Activated CD4-positive, alpha-beta memory T cell treated with anti-CD3 and anti-CD28 coated beads for 36 hours (primary cell): ENCODE data around the gene FABP6. TPM values are rescaled to one million over a fixed set of nuclear protein-coding genes. Genes with fewer than 3 reads are reported as not detected.
A peak's percentile ranks its signal among the peaks of the same experiment; 100 is the strongest.

Experiments used
- CTCF ChIA-PET: fragments of 350-600 bp; sonication (Branson Sonifier 250); formaldehyde crosslinking; loops from one replicate; lab custom pipeline; 2021; ENCODE audit warnings: antibody characterized with exemption, inconsistent platforms; lab: Charles Lee
- POLR2A ChIA-PET: fragments of 350-600 bp; sonication (Branson Sonifier 250); formaldehyde crosslinking; loops from one replicate; lab custom pipeline; 2021; ENCODE audit warnings: antibody characterized with exemption; lab: Charles Lee
- DNase-seq: peaks from one replicate; pipeline ENCODE4 v3.0.0-alpha.2; 2020
- H3K27ac Mint-ChIP-seq: one replicate; pipeline ENCODE4 v1.8.0; 2021; ENCODE audit warnings: mixed read lengths
- H3K27me3 Mint-ChIP-seq: one replicate; pipeline ENCODE4 v1.8.0; 2021; ENCODE audit warnings: mixed read lengths
- H3K36me3 Mint-ChIP-seq: one replicate; pipeline ENCODE4 v1.8.0; 2021; ENCODE audit warnings: mixed read lengths
- H3K4me1 Mint-ChIP-seq: one replicate; pipeline ENCODE4 v1.8.0; 2021; ENCODE audit warnings: low read depth, mixed read lengths
- H3K4me3 Mint-ChIP-seq: one replicate; pipeline ENCODE4 v1.8.0; 2021; ENCODE audit warnings: mild to moderate bottlenecking, mixed read lengths
- H3K9me3 Mint-ChIP-seq: one replicate; pipeline ENCODE4 v1.8.0; 2021; ENCODE audit warnings: mixed read lengths
- intact Hi-C: fragments of 100-400 bp; cut with micrococcal nuclease; formaldehyde crosslinking; loops from one replicate; pipeline ENCODE4 v1.15.1; 2023
- total RNA-seq, 2 experiments: library from RNA; stranded (reverse); gene quantifications; one replicate each; pipeline ENCODE4 v1.2.3, GENCODE V29; 2021

The FABP6 gene
- total RNA-seq, 2 experiments from 2014 or later, result not detected

GRCh38 chr5:160197341-160198144 is 31.8 kb upstream of the FABP6 start:
- Mint-ChIP-seq H3K4me3 (no peak overlapping the region), H3K9me3 (no peaks in the 10 kb centered on the region), H3K27ac (no peak overlapping the region), H3K4me1 (peaks cover 3% of the 10 kb centered on the region), H3K27me3 (peaks cover 8% of the 10 kb centered on the region), H3K36me3 (no peaks in the 10 kb centered on the region)
- no peak for DNase-seq
- intact Hi-C loops, result no loop called here
- ChIA-PET POLR2A (no interaction called here), CTCF (interaction anchor here (1.0 to 9.0 kb wide), 2 partner anchors 10 to 148 kb away, joined by 4 to 104 read pairs; no protein-coding TSS in a partner anchor)

GRCh38 chr5:160198146-160198545 is 31.2 kb upstream of the FABP6 start:
- POLR2A ChIA-PET, result no interaction called here
- intact Hi-C loops, result no loop called here
- no peak overlapping the region for H3K27ac Mint-ChIP-seq
- no peaks in the 10 kb centered on the region for H3K9me3 Mint-ChIP-seq
- H3K27me3 Mint-ChIP-seq, result peaks cover 8% of the 10 kb centered on the region
- no peak for DNase-seq
- H3K36me3 Mint-ChIP-seq, result no peaks in the 10 kb centered on the region
- H3K4me3 Mint-ChIP-seq, result no peak overlapping the region
- CTCF ChIA-PET, result interaction anchor here (0.9 to 9.0 kb wide), 6 partner anchors 10 to 193 kb away, joined by 4 to 104 read pairs (median 8); no protein-coding TSS in a partner anchor
- H3K4me1 Mint-ChIP-seq, result peaks cover 3% of the 10 kb centered on the region

GRCh38 chr5:160198841-160199409 is 30.4 kb upstream of the FABP6 start:
- Mint-ChIP-seq H3K4me1 (peaks cover 3% of the 10 kb centered on the region), H3K27me3 (peaks cover 8% of the 10 kb centered on the region), H3K27ac (no peak overlapping the region), H3K4me3 (no peak overlapping the region), H3K9me3 (no peaks in the 10 kb centered on the region), H3K36me3 (no peaks in the 10 kb centered on the region)
- intact Hi-C loops, result loop anchor here (1.0 kb wide), 3 partner anchors 146 to 192 kb away; no protein-coding TSS in a partner anchor
- POLR2A ChIA-PET, result no interaction called here
- CTCF ChIA-PET, result interaction anchor here (0.8 to 9.0 kb wide), 11 partner anchors 11 to 195 kb away, joined by 3 to 104 read pairs (median 4); partner anchors contain the start of genes C1QTNF2 and FABP6
- no peak for DNase-seq

GRCh38 chr5:160199410-160199911 is 29.8 kb upstream of the FABP6 start:
- CTCF ChIA-PET, result interaction anchor here (0.8 to 9.0 kb wide), 10 partner anchors 12 to 194 kb away, joined by 3 to 104 read pairs (median 4); partner anchors contain the start of gene C1QTNF2
- peak; percentile 77 for DNase-seq
- POLR2A ChIA-PET, result no interaction called here
- H3K27me3 Mint-ChIP-seq, result peaks cover 8% of the 10 kb centered on the region
- peaks cover 3% of the 10 kb centered on the region for H3K4me1 Mint-ChIP-seq
- H3K9me3 Mint-ChIP-seq, result no peaks in the 10 kb centered on the region
- no peaks in the 10 kb centered on the region for H3K36me3 Mint-ChIP-seq
- intact Hi-C loops, result loop anchor here (1.0 kb wide), 3 partner anchors 146 to 192 kb away; no protein-coding TSS in a partner anchor
- H3K4me3 Mint-ChIP-seq, result peak overlapping the region; percentile 64
- no peak overlapping the region for H3K27ac Mint-ChIP-seq

GRCh38 chr5:160207061-160207460 is 22.2 kb upstream of the FABP6 start:
- H3K27ac Mint-ChIP-seq, result no peak overlapping the region
- DNase-seq, result no peak
- peaks cover 1% of the 10 kb centered on the region for H3K4me1 Mint-ChIP-seq
- H3K9me3 Mint-ChIP-seq, result no peaks in the 10 kb centered on the region
- intact Hi-C loops, result no loop called here
- no peaks in the 10 kb centered on the region for H3K36me3 Mint-ChIP-seq
- H3K27me3 Mint-ChIP-seq, result no peaks in the 10 kb centered on the region
- POLR2A ChIA-PET, result no interaction called here
- H3K4me3 Mint-ChIP-seq, result no peak overlapping the region
- CTCF ChIA-PET, result interaction anchor here (1.2 kb wide), 1 partner anchor 138 kb away, joined by 4 read pairs; no protein-coding TSS in a partner anchor

- CTCF ChIA-PET, result no interaction called here
- no peaks in the 10 kb centered on the region for H3K36me3 Mint-ChIP-seq
Measured at GRCh38 chr5:160209917-160210316, 19.4 kb upstream of the FABP6 start.

GRCh38 chr5:160210606-160211005 is 18.7 kb upstream of the FABP6 start:
- H3K27me3 Mint-ChIP-seq, result no peaks in the 10 kb centered on the region
- H3K4me1 Mint-ChIP-seq, result no peaks in the 10 kb centered on the region
- POLR2A ChIA-PET, result no interaction called here
- H3K9me3 Mint-ChIP-seq, result no peaks in the 10 kb centered on the region
- H3K4me3 Mint-ChIP-seq, result no peak overlapping the region
- no peak overlapping the region for H3K27ac Mint-ChIP-seq
- intact Hi-C loops, result no loop called here
- no peak for DNase-seq
- CTCF ChIA-PET, result interaction anchor here (1.1 to 1.2 kb wide), 2 partner anchors 8 to 135 kb away, joined by 3 read pairs; no protein-coding TSS in a partner anchor
- no peaks in the 10 kb centered on the region for H3K36me3 Mint-ChIP-seq

More at GRCh38 chr5:160209917-160210316, 19.4 kb upstream of the FABP6 start:
- H3K4me3 Mint-ChIP-seq, result no peak overlapping the region
- POLR2A ChIA-PET, result no interaction called here
- no peak for DNase-seq
- H3K27ac Mint-ChIP-seq, result no peak overlapping the region
- H3K9me3 Mint-ChIP-seq, result no peaks in the 10 kb centered on the region
- H3K27me3 Mint-ChIP-seq, result no peaks in the 10 kb centered on the region
- peaks cover 1% of the 10 kb centered on the region for H3K4me1 Mint-ChIP-seq
- intact Hi-C loops, result no loop called here

- ChIA-PET CTCF (interaction anchor here (1.1 to 1.2 kb wide), 2 partner anchors 9 to 134 kb away, joined by 3 read pairs; no protein-coding TSS in a partner anchor), POLR2A (no interaction called here)
- Mint-ChIP-seq H3K4me1 (no peaks in the 10 kb centered on the region), H3K36me3 (no peaks in the 10 kb centered on the region), H3K4me3 (no peak overlapping the region), H3K27me3 (peaks cover 1% of the 10 kb centered on the region), H3K27ac (no peak overlapping the region), H3K9me3 (no peaks in the 10 kb centered on the region)
- intact Hi-C loops, result no loop called here
- DNase-seq, result no peak
Measured at GRCh38 chr5:160211352-160211751, 18.0 kb upstream of the FABP6 start.

- intact Hi-C loops, result no loop called here
- no peak for DNase-seq
- Mint-ChIP-seq H3K36me3 (no peaks in the 10 kb centered on the region), H3K4me1 (no peaks in the 10 kb centered on the region), H3K9me3 (no peaks in the 10 kb centered on the region), H3K4me3 (no peak overlapping the region), H3K27ac (no peak overlapping the region), H3K27me3 (peaks cover 1% of the 10 kb centered on the region)
- POLR2A ChIA-PET, result no interaction called here
- CTCF ChIA-PET, result no interaction called here
Measured at GRCh38 chr5:160213537-160213936, 15.8 kb upstream of the FABP6 start.

- no peaks in the 10 kb centered on the region for H3K9me3 Mint-ChIP-seq
- ChIA-PET CTCF (no interaction called here), POLR2A (no interaction called here)
- H3K27me3 Mint-ChIP-seq, result peaks cover 1% of the 10 kb centered on the region
- no peak for DNase-seq
- H3K36me3 Mint-ChIP-seq, result no peaks in the 10 kb centered on the region
- H3K27ac Mint-ChIP-seq, result no peak overlapping the region
- H3K4me1 Mint-ChIP-seq, result no peaks in the 10 kb centered on the region
- H3K4me3 Mint-ChIP-seq, result no peak overlapping the region
- intact Hi-C loops, result no loop called here
Measured at GRCh38 chr5:160219356-160219755, 9.9 kb upstream of the FABP6 start.

- Mint-ChIP-seq H3K27me3 (no peaks in the 10 kb centered on the region), H3K27ac (no peak overlapping the region), H3K9me3 (no peaks in the 10 kb centered on the region), H3K4me3 (no peak overlapping the region), H3K36me3 (no peaks in the 10 kb centered on the region), H3K4me1 (no peaks in the 10 kb centered on the region)
- no peak for DNase-seq
- ChIA-PET CTCF (interaction anchor here (0.5 kb wide), 1 partner anchor 29 kb away, joined by 4 read pairs; no protein-coding TSS in a partner anchor), POLR2A (no interaction called here)
- intact Hi-C loops, result no loop called here
Measured at GRCh38 chr5:160221082-160221481, 8.2 kb upstream of the FABP6 start.

GRCh38 chr5:160227012-160227411 is 2.3 kb upstream of the FABP6 start:
- ChIA-PET POLR2A (no interaction called here), CTCF (no interaction called here)
- no peaks in the 10 kb centered on the region for H3K9me3 Mint-ChIP-seq
- H3K4me1 Mint-ChIP-seq, result no peaks in the 10 kb centered on the region
- H3K27ac Mint-ChIP-seq, result no peak overlapping the region
- H3K4me3 Mint-ChIP-seq, result no peak overlapping the region
- H3K27me3 Mint-ChIP-seq, result no peaks in the 10 kb centered on the region
- H3K36me3 Mint-ChIP-seq, result no peaks in the 10 kb centered on the region
- DNase-seq, result no peak
- intact Hi-C loops, result no loop called here
